ENCODE results near the gene GDF10.

- TF ChIP-seq CTCF (IDR thresholded peaks at IDR 0.05; ENCODE audit: low read length) (no peak), EZH2 (optimal IDR thresholded peaks at IDR 0.05; ENCODE audit: low read depth, low read length) (no peak), EZH2phosphoT487 (IDR thresholded peaks at IDR 0.05; ENCODE audit: low read length) (no peak)
These were observed 38.4 kb upstream of the GDF10 start for GRCh38 chr10:47261556-47261955.
